CD4-positive, alpha-beta T cell treated with Interleukin-2 at 100 ng/mL for 4 hours (primary cell): ENCODE data around the gene TGFBR2.

Experiments used
- DNase-seq: peaks from one replicate; pipeline ENCODE4 v3.0.0-alpha.2; 2020; ENCODE audit warnings: low spot score

Gene TGFBR2

GRCh38 chr3:30719536-30719935 is 113.1 kb downstream of the TGFBR2 start:
- DNase-seq, result no peak

- no peak for DNase-seq
Observed at GRCh38 chr3:30720586-30721313, 114.3 kb downstream of the TGFBR2 start.

- no peak for DNase-seq
Observed at GRCh38 chr3:30721314-30721634, 114.9 kb downstream of the TGFBR2 start.

GRCh38 chr3:30723211-30723610 is 116.8 kb downstream of the TGFBR2 start:
- DNase-seq, result no peak

DNA sequence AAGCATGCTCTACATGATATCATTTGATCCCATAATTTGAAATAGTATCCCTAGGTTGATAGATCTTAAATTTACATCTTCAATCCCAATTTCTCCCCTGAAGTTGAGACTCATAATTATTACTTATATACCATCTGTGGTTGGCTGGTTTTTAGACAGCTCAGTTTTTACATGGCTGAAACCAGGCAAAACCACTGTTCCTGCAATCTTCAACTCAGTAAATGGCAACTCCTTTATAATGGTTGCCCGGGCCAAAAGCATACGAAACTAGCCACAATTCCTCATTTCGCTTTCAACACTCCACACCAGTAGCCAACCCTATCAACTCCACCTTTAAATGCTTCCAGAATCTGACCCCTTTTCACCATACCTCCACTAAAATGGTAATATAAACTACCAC is 118.5 kb downstream of the TGFBR2 start:
- no peak for DNase-seq

GRCh38 chr3:30728143-30728542 is 121.7 kb downstream of the TGFBR2 start:
- no peak for DNase-seq

DNA sequence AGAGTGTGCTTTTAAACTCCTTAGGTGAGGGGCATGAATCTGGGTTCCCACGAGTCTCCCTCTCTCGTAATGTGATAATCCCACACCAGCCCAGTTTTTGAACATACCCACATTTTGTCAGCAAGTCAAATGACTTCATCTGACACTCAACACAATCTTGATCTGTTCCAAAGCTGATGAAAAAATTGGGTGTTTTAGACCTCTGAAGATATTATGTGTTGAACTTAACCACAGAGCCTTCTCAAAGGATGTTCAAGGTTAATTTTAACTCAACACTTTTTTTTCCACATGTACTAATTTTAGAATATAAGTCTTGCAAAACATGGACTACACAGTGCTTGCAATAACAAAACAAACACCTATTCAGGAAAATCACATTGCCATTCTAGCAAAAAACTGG is 123.1 kb downstream of the TGFBR2 start:
- DNase-seq, result no peak

GRCh38 chr3:30729936-30730335 is 123.5 kb downstream of the TGFBR2 start:
- DNase-seq, result no peak

DNA sequence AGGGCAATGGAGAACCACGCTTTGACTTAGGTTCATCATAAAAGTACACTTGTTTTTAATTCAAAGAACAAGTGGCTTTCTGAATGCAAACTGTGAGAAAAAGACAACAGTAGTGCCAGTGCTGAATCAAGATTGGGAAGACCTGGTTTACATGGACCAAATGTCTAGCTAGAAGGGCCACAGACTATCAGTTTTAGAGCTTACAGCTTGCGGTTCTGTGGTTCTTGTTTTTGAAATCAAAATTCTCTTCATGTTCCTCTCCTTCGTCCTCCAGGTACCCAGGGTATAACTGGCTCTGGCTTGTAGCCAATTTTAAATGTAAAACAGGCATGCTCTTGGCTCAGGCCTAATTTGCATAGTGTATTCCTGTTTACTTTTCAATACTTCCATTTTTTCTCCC is 124.6 kb downstream of the TGFBR2 start:
- no peak for DNase-seq

DNA sequence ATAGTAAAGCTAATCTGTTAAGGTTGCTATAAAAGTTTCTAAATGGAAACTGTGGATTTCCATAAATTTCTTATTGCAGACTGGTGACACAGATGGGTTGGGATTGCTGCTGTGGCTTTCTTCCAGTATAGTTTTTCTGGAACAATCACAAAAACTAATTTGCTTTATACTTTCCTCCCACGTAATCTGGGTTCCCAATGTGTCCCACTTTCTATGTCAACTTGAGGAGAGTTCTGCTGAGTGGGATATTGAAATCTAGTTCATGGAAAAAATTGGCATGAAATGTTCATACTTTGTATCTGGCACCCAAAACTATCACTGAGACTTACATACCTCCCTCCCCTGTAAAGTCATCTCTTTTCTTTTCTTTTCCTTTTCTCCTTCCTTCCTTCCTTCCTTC is 126.8 kb downstream of the TGFBR2 start:
- DNase-seq, result no peak

DNA sequence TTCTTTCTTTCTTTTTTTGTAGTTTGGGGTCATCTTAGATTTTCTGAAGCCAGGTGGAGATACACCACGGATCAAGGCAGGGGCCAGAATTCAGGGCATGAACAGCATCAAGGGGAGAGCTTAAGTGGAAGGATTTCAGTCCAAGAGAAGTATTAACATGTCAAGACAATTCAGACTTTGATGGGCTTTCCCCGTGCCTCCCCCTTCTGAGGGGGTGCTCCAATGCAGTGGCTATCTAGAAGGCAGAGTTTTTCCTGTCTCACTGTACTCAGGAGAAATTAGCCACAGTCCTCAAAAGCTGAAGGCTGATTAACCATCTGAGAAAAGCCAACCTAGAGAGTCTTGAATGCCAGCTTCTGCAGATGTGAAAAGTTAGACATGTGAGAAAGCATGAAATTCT is 127.3 kb downstream of the TGFBR2 start:
- no peak for DNase-seq

GRCh38 chr3:30737743-30738499 is 131.5 kb downstream of the TGFBR2 start:
- no peak for DNase-seq

- DNase-seq, result no peak
Observed at GRCh38 chr3:30738605-30739004, 132.2 kb downstream of the TGFBR2 start.

DNA sequence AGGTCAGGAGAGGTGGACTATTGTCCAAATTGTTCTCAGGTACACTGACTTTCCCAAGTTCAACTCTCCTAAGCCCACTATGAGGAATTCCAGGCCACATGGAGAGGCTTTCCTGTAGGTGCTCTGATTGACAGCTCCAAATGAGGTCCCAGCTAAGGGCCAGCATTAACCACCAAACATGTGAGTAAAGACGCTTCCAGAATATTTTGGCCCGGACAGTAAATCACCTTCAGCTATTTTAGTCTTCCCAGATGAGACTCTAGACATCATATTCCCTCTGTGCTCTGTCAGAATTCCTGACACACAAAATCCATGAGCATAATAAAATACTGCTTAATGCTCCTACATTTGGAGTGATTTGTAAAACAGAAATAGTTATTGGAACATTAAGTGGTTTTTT is 135.5 kb downstream of the TGFBR2 start:
- no peak for DNase-seq

- DNase-seq, result no peak
Observed at GRCh38 chr3:30742796-30743619, 136.6 kb downstream of the TGFBR2 start.
